Esophagus muscularis mucosa (tissue), 4 donors: Measurements from ENCODE around the gene IER2. TPM values are rescaled to one million over a fixed set of nuclear protein-coding genes. Genes with fewer than 3 reads are reported as not detected.

Experiments used
- DNase-seq: peaks from one replicate; pipeline ENCODE4 v3.0.0-alpha.2; 2017; ENCODE audit errors: extremely low spot score
- H3K27ac ChIP-seq, 4 donors: fragments of 200-600 bp; sonication (generic); replicated peaks in 1 of 4; 1 replicate in 3 of 4; 2 replicates in 1 of 4; pipeline ENCODE4 v1.5.1; 2016 to 2019; ENCODE audit warnings: mild to moderate bottlenecking in 1 of 4
- H3K27me3 ChIP-seq, 4 donors: fragments of 200-600 bp; sonication (generic); one replicate each; pipeline versions ENCODE4 v1.5.1 to v1.6.0; 2016 to 2019
- H3K36me3 ChIP-seq, 4 donors: fragments of 200-600 bp; sonication (generic); one replicate each; pipeline ENCODE4 v1.5.1; 2016 to 2019
- H3K4me1 ChIP-seq, 4 donors: fragments of 200-600 bp; sonication (generic); one replicate each; pipeline ENCODE4 v1.5.1; 2016 to 2019
- H3K4me3 ChIP-seq, 4 donors: fragments of 200-600 bp; sonication (generic); 1 replicate in 2 of 4; 2 replicates in 2 of 4; pipeline ENCODE4 v1.5.1; 2016 to 2019; ENCODE audit warnings: mild to moderate bottlenecking in 4 of 4, moderate library complexity in 1 of 4
- H3K9me3 ChIP-seq, 4 donors: fragments of 200-600 bp; sonication (generic); 1 replicate in 3 of 4; 2 replicates in 1 of 4; pipeline ENCODE4 v1.5.1; 2016 to 2019
- EP300 ChIP-seq: sonication (generic); formaldehyde crosslinking; IDR thresholded peaks from one replicate; pipeline ENCODE4 v1.6.1; 2017; ENCODE audit warnings: antibody characterized with exemption
- POLR2A ChIP-seq: fragments of 450-650 bp; IDR thresholded peaks from one replicate; pipeline ENCODE4 v1.6.1; 2017; ENCODE audit warnings: antibody characterized with exemption, moderate library complexity, mild to moderate bottlenecking, low read depth
- POLR2AphosphoS5 ChIP-seq, 2 donors: sonication (generic); formaldehyde crosslinking; IDR thresholded peaks; one replicate each; pipeline ENCODE4 v1.6.1; 2017; ENCODE audit warnings: antibody characterized with exemption in 2 of 2
- WGBS: methylation state at CpG from one replicate; pipeline ENCODE4 v1.1.5; 2018; 5-methylcytosine and 5-hydroxymethylcytosine counted together
- intact Hi-C: fragments of 100-400 bp; cut with DNase I; formaldehyde crosslinking; loops from one replicate; pipeline ENCODE4 v1.15.1; 2023
- total RNA-seq, 4 donors: library from RNA; depleted of rRNA; stranded (reverse); fragments of >200 nt; gene quantifications; one replicate each; pipeline versions ENCODE4 v1.1.0 to v1.2.1, GENCODE V29; 2016
- TF ChIP-seq, protein P1 (sequence below), 3 experiments: fragments of 200-600 bp in 2 of 3; fragments of 450-650 bp in 1 of 3; sonication (generic) in 2 of 3; IDR thresholded peaks; one replicate each; pipeline ENCODE4 v1.5.1; 2017 to 2019; ENCODE audit warnings: antibody characterized with exemption in 3 of 3, mild to moderate bottlenecking in 2 of 3, moderate library complexity in 1 of 3

The IER2 gene
- total RNA-seq, 4 donors from 2014 or later: 29.1 to 144 (median 62.3) TPM

DNA sequence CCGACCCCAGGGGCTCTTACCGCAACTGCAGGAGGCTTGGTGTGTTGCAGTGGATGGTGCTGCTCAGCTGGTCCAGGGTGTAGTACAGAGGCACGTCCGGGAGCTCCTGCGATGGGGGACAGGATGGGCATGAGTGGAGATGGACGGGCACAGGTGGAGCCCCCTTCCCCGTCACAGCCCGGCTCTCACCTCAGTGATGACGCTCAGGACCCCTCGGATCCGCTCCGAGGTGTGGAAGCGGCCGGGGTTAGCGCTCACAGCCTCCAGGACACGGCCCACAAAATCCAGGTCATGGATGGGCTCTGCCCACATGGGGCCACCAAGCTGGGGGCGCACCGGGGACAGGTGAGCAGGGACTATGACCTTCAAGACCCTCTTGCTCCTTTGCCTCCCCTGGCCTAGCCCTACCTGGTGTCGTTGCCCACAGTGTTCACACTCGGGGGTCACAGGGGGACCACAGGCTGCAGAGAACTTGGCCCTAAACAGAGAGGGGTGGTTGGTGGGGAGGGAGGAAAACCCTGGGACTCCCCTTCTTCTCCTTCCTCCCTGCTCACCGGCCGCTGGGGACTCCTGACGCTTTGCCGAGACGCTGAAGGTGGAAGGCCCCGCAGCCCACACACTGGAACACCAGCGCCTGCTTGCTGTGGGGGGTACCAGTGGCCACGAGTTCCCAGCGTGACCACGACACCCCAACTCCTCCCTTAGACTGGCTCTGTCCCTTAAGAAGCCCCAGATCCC, 40.7 kb upstream of the IER2 start:
- 96% methylated on average over 20 of the region's 30 CpGs for WGBS
- no peak for DNase-seq

DNA sequence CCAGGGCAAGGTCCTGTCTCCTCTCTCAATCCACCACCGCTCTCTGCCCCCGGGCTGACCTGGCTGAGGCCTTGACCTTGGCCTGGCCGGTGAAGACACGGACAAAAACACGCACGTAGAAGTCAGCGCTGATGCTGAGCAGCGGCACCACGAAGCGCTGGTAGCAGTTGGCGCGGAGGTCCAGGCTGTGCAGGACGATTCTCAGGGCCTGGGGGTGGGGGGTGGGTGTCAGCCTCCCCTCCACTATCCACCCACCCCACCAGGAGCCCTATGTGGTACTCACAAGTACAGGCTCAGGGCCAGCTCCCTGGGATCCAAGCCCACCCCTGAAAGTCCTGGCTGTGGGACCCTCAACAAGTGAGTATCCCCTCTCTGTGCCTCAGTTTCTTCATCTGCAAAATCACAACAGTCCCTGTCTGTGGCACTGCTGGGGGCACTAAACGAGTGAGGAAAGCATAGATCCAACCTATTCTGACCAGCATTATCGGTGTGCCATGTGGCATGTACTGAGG, 40.1 kb upstream of the IER2 start:
- WGBS: 89% methylated on average over 7 of the region's 15 CpGs
- Histone ChIP-seq H3K36me3 (peaks cover 0 to 74% (median 55%) of the 10 kb centered on the region in 4 donors), H3K4me3 (no peak overlapping the region), H3K9me3 (no peaks in the 10 kb centered on the region), H3K27ac (no peak overlapping the region), H3K4me1 (peaks cover 0 to 3% (median 2%) of the 10 kb centered on the region in 4 donors), H3K27me3 (no peaks in the 10 kb centered on the region)
- intact Hi-C loops: no loop called here
- DNase-seq: no peak
- TF ChIP-seq POLR2AphosphoS5 (IDR thresholded peaks at IDR 0.05) (no peak), POLR2A (no peak), EP300 (no peak)
- TF ChIP-seq, protein P1, sequence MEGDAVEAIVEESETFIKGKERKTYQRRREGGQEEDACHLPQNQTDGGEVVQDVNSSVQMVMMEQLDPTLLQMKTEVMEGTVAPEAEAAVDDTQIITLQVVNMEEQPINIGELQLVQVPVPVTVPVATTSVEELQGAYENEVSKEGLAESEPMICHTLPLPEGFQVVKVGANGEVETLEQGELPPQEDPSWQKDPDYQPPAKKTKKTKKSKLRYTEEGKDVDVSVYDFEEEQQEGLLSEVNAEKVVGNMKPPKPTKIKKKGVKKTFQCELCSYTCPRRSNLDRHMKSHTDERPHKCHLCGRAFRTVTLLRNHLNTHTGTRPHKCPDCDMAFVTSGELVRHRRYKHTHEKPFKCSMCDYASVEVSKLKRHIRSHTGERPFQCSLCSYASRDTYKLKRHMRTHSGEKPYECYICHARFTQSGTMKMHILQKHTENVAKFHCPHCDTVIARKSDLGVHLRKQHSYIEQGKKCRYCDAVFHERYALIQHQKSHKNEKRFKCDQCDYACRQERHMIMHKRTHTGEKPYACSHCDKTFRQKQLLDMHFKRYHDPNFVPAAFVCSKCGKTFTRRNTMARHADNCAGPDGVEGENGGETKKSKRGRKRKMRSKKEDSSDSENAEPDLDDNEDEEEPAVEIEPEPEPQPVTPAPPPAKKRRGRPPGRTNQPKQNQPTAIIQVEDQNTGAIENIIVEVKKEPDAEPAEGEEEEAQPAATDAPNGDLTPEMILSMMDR (IDR thresholded peaks at IDR 0.05): no peak

More for the DNA sequence above, 40.7 kb upstream of the IER2 start:
- intact Hi-C loops: no loop called here
- Histone ChIP-seq H3K4me1 (peaks cover under 1 to 7% (median 3%) of the 10 kb centered on the region in 4 donors), H3K27ac (no peak overlapping the region), H3K9me3 (no peaks in the 10 kb centered on the region), H3K4me3 (no peak overlapping the region), H3K36me3 (peaks cover 0 to 69% (median 51%) of the 10 kb centered on the region in 4 donors), H3K27me3 (no peaks in the 10 kb centered on the region)
- TF ChIP-seq POLR2A (no peak), POLR2AphosphoS5 (IDR thresholded peaks at IDR 0.05) (no peak), EP300 (no peak)
- TF ChIP-seq, protein P1 (IDR thresholded peaks at IDR 0.05): no peak

DNA sequence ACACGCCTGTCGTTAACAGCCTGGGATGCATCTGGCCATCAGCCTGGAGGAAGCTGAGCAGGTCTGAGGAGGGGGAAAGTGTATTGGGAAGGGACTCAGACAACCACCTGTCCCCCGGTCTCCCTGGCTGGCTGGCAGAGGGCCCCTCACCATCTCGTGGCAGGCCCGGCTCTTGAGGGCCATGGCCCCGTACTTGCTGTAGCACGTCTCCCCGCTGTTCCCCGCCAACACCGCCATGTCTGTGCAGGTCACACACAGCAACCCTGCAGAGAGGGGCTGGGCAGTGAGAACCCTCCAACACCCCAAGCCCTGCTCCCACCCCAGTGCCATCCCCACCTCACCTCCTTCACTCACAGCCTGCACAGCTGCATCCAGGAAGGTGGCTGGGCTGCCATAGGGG, 37.7 kb upstream of the IER2 start:
- H3K4me3 ChIP-seq: no peak overlapping the region
- 88% methylated on average over 2 of the region's 10 CpGs for WGBS
- intact Hi-C loops: no loop called here
- no peaks in the 10 kb centered on the region for H3K27me3 ChIP-seq
- H3K27ac ChIP-seq: no peak overlapping the region
- peaks cover 18 to 24% (median 22%) of the 10 kb centered on the region in 4 donors for H3K4me1 ChIP-seq
- TF ChIP-seq, protein P1 (IDR thresholded peaks at IDR 0.05): no peak
- no peak for TF ChIP-seq POLR2A
- no peak for TF ChIP-seq POLR2AphosphoS5 (IDR thresholded peaks at IDR 0.05)
- no peak for TF ChIP-seq EP300
- H3K36me3 ChIP-seq: peaks cover 0 to 65% (median 53%) of the 10 kb centered on the region in 4 donors
- no peak for DNase-seq
- no peaks in the 10 kb centered on the region for H3K9me3 ChIP-seq

DNA sequence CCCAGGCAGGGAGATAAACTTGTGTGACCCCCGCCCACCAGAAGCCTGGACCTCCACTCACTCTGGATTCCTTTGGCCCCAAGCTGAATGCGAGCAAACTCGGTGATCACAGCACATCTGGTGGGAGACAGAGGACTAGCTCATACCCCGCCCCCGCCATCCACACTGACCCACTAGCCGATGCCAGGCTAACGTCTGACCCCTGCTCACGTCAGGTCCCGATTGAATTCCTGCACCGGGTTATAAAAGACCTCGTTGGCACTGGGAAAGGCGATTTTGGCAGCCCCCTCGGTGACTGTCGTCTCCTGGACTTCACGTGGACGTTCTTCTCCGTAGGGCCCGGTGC, 34.3 kb upstream of the IER2 start:
- 3% methylated on average over 17 of the region's 18 CpGs for WGBS
- intact Hi-C loops: no loop called here
- peak overlapping the region; percentile 67 to 82 (median 74) for H3K27ac ChIP-seq

More for the DNA sequence above, 34.3 kb upstream of the IER2 start:
- peak overlapping the region; percentile 67 to 97 (median 94) for H3K4me3 ChIP-seq
- H3K9me3 ChIP-seq: no peaks in the 10 kb centered on the region
- no peaks in the 10 kb centered on the region for H3K27me3 ChIP-seq
- peaks cover 0 to 36% (median 30%) of the 10 kb centered on the region in 4 donors for H3K36me3 ChIP-seq
- DNase-seq: no peak
- TF ChIP-seq POLR2AphosphoS5 (IDR thresholded peaks at IDR 0.05): no peak
- no peak for TF ChIP-seq EP300
- TF ChIP-seq POLR2A: no peak
- TF ChIP-seq, protein P1 (IDR thresholded peaks at IDR 0.05): no peak
- H3K4me1 ChIP-seq: peaks cover 39 to 52% (median 48%) of the 10 kb centered on the region in 4 donors
